Vagina (tissue), 2 donors: ENCODE data around the gene TPSG1. TPM values are rescaled to one million over a fixed set of nuclear protein-coding genes. Genes with fewer than 3 reads are reported as not detected.
"Not testable (repeated sequence)": the region's sequence is repeated elsewhere in the genome, so short reads cannot be mapped to it uniquely, and the experiment has no call there.

ENCODE experiments used
- DNase-seq, 2 donors: peaks; one replicate each; pipeline ENCODE4 v3.0.0-alpha.2; 2017; ENCODE audit errors: extremely low spot score in 2 of 2
- H3K27ac ChIP-seq: fragments of 200-600 bp; sonication (generic); one replicate; pipeline ENCODE4 v1.5.1; 2019
- H3K27me3 ChIP-seq: fragments of 200-600 bp; sonication (generic); one replicate; pipeline ENCODE4 v1.5.1; 2019
- H3K36me3 ChIP-seq, 2 donors: fragments of 200-600 bp; sonication (generic); one replicate each; pipeline ENCODE4 v1.5.1; 2017 to 2019
- H3K4me1 ChIP-seq: fragments of 200-600 bp; sonication (generic); one replicate; pipeline ENCODE4 v1.5.1; 2019
- H3K4me3 ChIP-seq, 2 donors: fragments of 200-600 bp; sonication (generic); 1 replicate in 1 of 2; 2 replicates in 1 of 2; pipeline ENCODE4 v1.5.1; 2016 to 2019
- H3K9me3 ChIP-seq: fragments of 200-600 bp; sonication (generic); one replicate; pipeline ENCODE4 v1.5.1; 2019
- CTCF ChIP-seq, 3 experiments: fragments of 450-650 bp in 2 of 3; fragments of 200-600 bp in 1 of 3; sonication (generic) in 1 of 3; IDR thresholded peaks; one replicate each; pipeline ENCODE4 v1.5.1; 2017 to 2019; ENCODE audit warnings: antibody characterized with exemption in 3 of 3, mild to moderate bottlenecking in 2 of 3, moderate library complexity in 2 of 3
- POLR2A ChIP-seq, 2 donors: fragments of 450-650 bp; IDR thresholded peaks; one replicate each; pipeline ENCODE4 v1.6.1; 2017; ENCODE audit warnings: antibody characterized with exemption in 2 of 2, mild to moderate bottlenecking in 2 of 2, moderate library complexity in 2 of 2
- POLR2AphosphoS5 ChIP-seq, 2 donors: sonication (generic); formaldehyde crosslinking; IDR thresholded peaks; one replicate each; pipeline ENCODE4 v1.9.0; 2017; ENCODE audit warnings: antibody characterized with exemption in 2 of 2, mild to moderate bottlenecking in 2 of 2, low read depth in 1 of 2; ENCODE audit not compliant: insufficient read depth in 1 of 2
- intact Hi-C: fragments of 100-400 bp; cut with DNase I; formaldehyde crosslinking; loops from one replicate; pipeline ENCODE4 v1.15.1; 2023
- total RNA-seq: library from RNA; depleted of rRNA; stranded (reverse); fragments of >200 nt; gene quantifications from one replicate; pipeline ENCODE4 v1.2.3, GENCODE V29; 2016

The TPSG1 gene
- total RNA-seq, 1 donor from 2014 or later = not detected

GRCh38 chr16:1230471-1231212, 5.6 kb upstream of the TPSG1 start:
- H3K27me3 ChIP-seq, H3K36me3 ChIP-seq, DNase-seq, H3K9me3 ChIP-seq, H3K4me1 ChIP-seq, H3K4me3 ChIP-seq, intact Hi-C loops, H3K27ac ChIP-seq: not testable (repeated sequence)

- H3K27ac ChIP-seq, H3K27me3 ChIP-seq, H3K36me3 ChIP-seq, H3K4me3 ChIP-seq, H3K9me3 ChIP-seq, H3K4me1 ChIP-seq, intact Hi-C loops, DNase-seq: not testable (repeated sequence)
Observed at GRCh38 chr16:1230084-1230470, 5.0 kb upstream of the TPSG1 start, which contains the start of gene TPSB2. Gene TPSB2 (minus strand): TSS chr16:1230184. CDS start chr16:1229951, 233 bp downstream.

DNA sequence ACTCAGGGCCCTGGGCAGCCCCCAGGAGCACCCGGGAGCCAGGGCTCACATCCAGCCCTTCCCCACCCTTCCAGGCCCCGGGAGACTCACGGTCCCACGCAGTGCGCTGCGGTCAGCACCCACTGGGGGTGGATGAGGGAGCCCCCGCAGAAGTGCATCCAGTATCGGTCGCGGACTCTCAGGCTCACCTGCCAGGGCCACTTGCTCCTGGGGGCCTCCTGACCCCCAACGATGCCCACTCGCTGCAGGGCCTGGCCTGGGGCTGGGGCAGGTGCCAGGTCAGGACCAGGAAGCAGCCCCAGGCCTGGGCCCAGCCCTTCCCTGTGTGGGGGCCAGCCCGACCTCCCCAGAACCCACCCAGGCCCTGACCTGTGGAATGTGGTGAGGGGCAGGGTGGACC, 4.4 kb upstream of the TPSG1 start:
- H3K36me3 ChIP-seq, intact Hi-C loops, H3K27me3 ChIP-seq, H3K4me1 ChIP-seq, H3K4me3 ChIP-seq, H3K9me3 ChIP-seq, DNase-seq, H3K27ac ChIP-seq: not testable (repeated sequence)

GRCh38 chr16:1228227-1228626, 3.2 kb upstream of the TPSG1 start:
- not testable (repeated sequence) for DNase-seq

DNA sequence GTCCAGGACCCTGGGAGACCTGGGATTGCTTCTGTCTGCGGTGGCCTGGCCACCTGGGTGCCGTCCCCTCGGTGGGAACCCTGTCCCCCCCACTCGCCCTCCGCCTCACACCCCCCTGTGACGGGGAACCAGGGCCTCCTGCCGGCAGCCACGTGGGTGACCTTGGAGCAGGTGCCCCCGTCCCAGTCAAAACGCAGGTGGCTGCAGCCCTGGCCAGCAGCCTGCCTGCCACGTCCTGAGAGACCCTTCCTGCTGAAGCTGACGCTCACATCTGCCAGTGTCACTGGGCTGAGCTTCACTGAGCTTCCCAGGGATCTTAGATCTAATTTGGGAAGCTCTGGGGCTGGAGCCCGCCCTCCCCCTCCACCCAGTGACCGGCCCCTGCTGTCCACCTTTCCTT, 1.6 kb upstream of the TPSG1 start:
- H3K27ac ChIP-seq, H3K27me3 ChIP-seq, H3K4me1 ChIP-seq, H3K4me3 ChIP-seq, H3K36me3 ChIP-seq, DNase-seq, H3K9me3 ChIP-seq, intact Hi-C loops: not testable (repeated sequence)

More at GRCh38 chr16:1228227-1228626, 3.2 kb upstream of the TPSG1 start:
- intact Hi-C loops, H3K9me3 ChIP-seq, H3K27ac ChIP-seq, H3K36me3 ChIP-seq, H3K4me3 ChIP-seq, H3K27me3 ChIP-seq, H3K4me1 ChIP-seq: not testable (repeated sequence)

DNA sequence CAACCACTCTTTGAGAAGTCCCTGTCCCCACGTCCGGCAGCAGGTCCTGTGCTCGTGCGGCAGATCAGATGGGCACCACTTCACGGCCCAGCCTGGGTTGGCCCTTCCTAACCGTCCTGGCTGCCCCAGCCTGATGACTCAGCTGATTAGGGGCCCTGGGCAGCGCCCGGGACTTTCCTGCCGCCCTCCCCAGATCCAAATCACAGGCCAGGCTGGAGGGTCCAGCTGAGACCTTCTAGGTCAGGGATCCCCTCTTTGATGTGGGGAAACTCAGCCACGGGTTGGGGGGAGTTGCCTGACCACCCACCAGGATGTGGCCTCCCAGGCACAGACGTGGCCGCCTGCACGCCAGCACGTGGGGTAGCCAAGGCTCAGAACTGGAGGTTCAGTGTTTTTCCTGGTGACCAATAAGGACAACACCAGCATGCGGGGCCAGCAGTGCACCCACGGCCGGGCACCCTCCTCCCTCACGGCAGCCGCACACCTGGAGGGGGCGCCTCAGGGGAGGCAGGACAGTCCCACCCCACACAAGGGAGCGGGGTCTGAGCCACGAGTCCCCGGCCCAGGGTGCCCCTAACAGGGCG, 752 bp upstream of the TPSG1 start:
- intact Hi-C loops, H3K9me3 ChIP-seq, H3K36me3 ChIP-seq, H3K4me1 ChIP-seq, H3K27ac ChIP-seq, H3K27me3 ChIP-seq, DNase-seq, H3K4me3 ChIP-seq: not testable (repeated sequence)

- Histone ChIP-seq H3K9me3 (no peaks in the 10 kb centered on the region), H3K4me3 (no peak overlapping the region), H3K27ac (no peak overlapping the region), H3K4me1 (no peaks in the 10 kb centered on the region), H3K27me3 (no peaks in the 10 kb centered on the region), H3K36me3 (no peaks in the 10 kb centered on the region)
- no peak for DNase-seq
- intact Hi-C loops = no loop called here
- TF ChIP-seq CTCF (IDR thresholded peaks at IDR 0.05) (no peak), POLR2A (IDR thresholded peaks at IDR 0.05) (no peak)
Observed at GRCh38 chr16:1224558-1224957, 510 bp downstream of the TPSG1 start.

DNA sequence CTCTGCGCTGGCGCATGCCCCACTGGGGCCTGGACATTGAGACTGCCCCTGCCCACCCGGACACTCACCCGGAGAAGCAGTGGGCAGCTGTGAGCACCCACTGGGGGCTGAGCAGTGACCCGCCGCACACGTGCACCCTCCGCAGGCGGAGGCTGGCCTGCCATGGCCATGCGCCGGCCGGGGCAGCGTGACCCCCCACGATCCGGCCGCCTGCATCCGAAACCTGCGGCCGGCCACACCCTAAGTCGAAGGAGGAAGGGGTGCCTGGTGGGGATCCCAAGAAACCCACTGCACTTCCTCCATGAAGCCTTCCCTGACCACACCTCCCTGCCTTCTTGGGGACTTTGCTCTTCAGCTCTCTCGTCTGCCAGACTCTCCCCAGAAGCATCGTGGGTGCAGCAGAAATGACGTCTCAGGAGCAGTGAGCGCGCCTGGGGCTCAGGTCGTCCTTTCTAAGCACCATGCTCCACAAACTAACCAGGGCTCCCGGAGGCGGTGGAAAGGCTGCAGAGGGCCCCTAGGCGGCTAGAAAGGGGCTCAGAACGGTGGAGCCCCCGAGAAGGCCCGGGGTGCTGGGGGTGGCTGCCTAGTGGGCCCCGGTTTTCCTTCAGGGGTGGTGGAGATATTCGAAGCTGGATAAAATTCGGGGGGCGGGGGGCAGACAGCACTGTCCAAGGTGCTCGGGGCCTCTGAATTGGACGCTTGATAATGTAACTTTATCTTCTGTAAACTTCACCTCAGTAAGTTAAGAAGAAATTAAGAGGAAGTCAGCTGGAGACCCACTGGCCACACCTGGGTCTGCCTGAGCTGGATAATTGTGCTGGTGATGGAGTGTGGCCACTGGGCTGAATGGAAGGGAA, 1.5 kb downstream of the TPSG1 start:
- no peak for TF ChIP-seq POLR2A (IDR thresholded peaks at IDR 0.05)
- TF ChIP-seq CTCF (IDR thresholded peaks at IDR 0.05) = no peak
- TF ChIP-seq POLR2AphosphoS5 (IDR thresholded peaks at IDR 0.05; ENCODE audit: insufficient read depth in 1 of 2, low read depth in 1 of 2) = no peak
- H3K36me3 ChIP-seq = no peaks in the 10 kb centered on the region
- no peaks in the 10 kb centered on the region for H3K27me3 ChIP-seq
- no peaks in the 10 kb centered on the region for H3K9me3 ChIP-seq
- no peak overlapping the region for H3K4me3 ChIP-seq
- no peak overlapping the region for H3K27ac ChIP-seq
- no peak for DNase-seq
- H3K4me1 ChIP-seq = no peaks in the 10 kb centered on the region
- intact Hi-C loops = no loop called here
